GM18502 (cell line): ENCODE data around the gene MMP21.

ENCODE experiments used
- ATAC-seq: cut with Tn5 transposase; IDR thresholded peaks from one replicate; pipeline ENCODE4 v1.9.1; 2021; ENCODE audit warnings: mild to moderate bottlenecking; ENCODE audit not compliant: unreplicated experiment, poor library complexity

MMP21 gene

GRCh38 chr10:125768219-125768855, 7.3 kb downstream of the MMP21 start:
- no peak for ATAC-seq

GRCh38 chr10:125766511-125766910, 9.1 kb downstream of the MMP21 start:
- no peak for ATAC-seq

GRCh38 chr10:125765835-125766234, 9.8 kb downstream of the MMP21 start:
- ATAC-seq: no peak

GRCh38 chr10:125762692-125763648, 12.7 kb downstream of the MMP21 start:
- no peak for ATAC-seq

- no peak for ATAC-seq
Observed at GRCh38 chr10:125761961-125762360, 13.7 kb downstream of the MMP21 start.

- ATAC-seq: no peak
Observed at GRCh38 chr10:125757742-125758141, 17.9 kb downstream of the MMP21 start.

GRCh38 chr10:125756853-125757487, 18.7 kb downstream of the MMP21 start:
- ATAC-seq: no peak

GRCh38 chr10:125756196-125756595, 19.4 kb downstream of the MMP21 start:
- ATAC-seq: no peak

GRCh38 chr10:125747417-125747816, 28.2 kb downstream of the MMP21 start:
- ATAC-seq: no peak

GRCh38 chr10:125744909-125745308, 30.7 kb downstream of the MMP21 start:
- ATAC-seq: no peak

- ATAC-seq: no peak
Observed at GRCh38 chr10:125742465-125742864, 33.2 kb downstream of the MMP21 start.

- no peak for ATAC-seq
Observed at GRCh38 chr10:125739994-125740679, 35.5 kb downstream of the MMP21 start.

GRCh38 chr10:125738206-125738605, 37.4 kb downstream of the MMP21 start:
- no peak for ATAC-seq

- ATAC-seq: no peak
Observed at GRCh38 chr10:125734823-125735222, 40.8 kb downstream of the MMP21 start.

GRCh38 chr10:125734148-125734547, 41.5 kb downstream of the MMP21 start:
- ATAC-seq: no peak

- no peak for ATAC-seq
Observed at GRCh38 chr10:125727436-125727835, 48.2 kb downstream of the MMP21 start.

GRCh38 chr10:125726914-125727313, 48.7 kb downstream of the MMP21 start:
- ATAC-seq: no peak

GRCh38 chr10:125722811-125723210, 52.8 kb downstream of the MMP21 start:
- ATAC-seq: no peak

GRCh38 chr10:125721035-125721434, 54.6 kb downstream of the MMP21 start:
- ATAC-seq: peak; percentile 28

- ATAC-seq: no peak
Observed at GRCh38 chr10:125720002-125720382, 55.6 kb downstream of the MMP21 start.
